ENCODE results near the gene BMPR1A. TPM values are rescaled to one million over a fixed set of nuclear protein-coding genes. Genes with fewer than 3 reads are reported as not detected.
"Not testable (repeated sequence)": the region's sequence is repeated elsewhere in the genome, so short reads cannot be mapped to it uniquely, and the experiment has no call there.

BMPR1A gene
- total RNA-seq, 1 donor from 2014 or later = 58.5 TPM

DNA sequence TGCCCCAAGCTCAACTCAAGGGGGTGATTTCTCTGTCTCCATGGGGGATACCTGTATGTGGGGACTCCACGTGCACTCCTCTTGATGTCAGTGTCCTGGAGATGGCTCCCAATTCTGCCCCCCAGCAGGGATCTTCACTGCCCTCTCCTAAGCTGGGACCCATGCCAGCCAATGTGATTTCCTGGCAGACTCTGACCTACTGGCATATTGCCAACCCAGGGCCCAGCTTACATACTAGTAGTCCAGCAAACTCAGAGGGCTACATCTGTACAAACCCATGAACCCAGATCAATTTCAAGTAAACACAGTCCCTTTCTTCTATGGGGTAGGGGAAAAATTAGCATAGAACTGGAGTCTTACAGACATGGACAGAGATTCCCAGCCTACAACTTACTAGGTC lies 26.2 kb upstream of the BMPR1A start:
- no peak for DNase-seq

- no peak for DNase-seq
Measured at GRCh38 chr10:86732771-86733170, 23.6 kb upstream of the BMPR1A start.

GRCh38 chr10:86733260-86733671 lies 23.2 kb upstream of the BMPR1A start:
- DNase-seq = no peak

DNA sequence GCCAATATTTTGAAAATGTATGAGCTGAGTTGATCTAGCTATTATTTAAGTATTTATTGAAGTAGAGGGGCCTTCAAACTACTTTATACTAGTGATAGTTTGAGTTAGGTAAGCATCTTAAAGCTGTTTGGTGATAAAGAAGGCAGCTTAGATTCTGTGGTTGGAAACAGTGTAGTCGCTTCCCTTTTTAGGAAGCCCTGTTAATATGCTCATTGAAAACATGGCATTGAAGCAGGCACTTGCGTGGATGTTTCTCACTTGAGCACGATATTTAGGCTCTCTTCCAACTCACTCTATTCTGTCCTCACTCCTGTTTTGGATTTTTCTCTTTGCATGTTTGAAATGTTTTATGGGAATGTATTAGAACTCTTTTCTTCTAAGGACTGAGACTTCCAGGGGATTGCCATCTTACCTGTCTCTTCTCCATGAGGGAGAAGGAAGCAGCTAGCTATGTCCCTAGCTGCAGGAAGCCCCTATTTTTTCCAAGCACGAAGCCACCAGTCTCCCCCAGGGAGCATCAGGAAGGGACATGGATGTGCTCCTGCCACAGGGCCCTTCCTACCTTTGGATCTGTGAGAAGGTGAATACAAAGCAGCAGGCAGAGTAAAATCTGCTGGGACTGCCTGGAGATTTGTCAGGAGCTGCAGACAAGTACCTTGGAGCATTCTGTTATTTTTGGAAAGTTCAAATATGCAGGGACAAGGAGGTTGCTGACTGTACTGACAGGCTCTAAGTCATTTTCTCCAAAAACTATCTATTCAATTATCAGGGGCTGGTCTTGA lies 22.0 kb upstream of the BMPR1A start:
- DNase-seq = no peak

DNA sequence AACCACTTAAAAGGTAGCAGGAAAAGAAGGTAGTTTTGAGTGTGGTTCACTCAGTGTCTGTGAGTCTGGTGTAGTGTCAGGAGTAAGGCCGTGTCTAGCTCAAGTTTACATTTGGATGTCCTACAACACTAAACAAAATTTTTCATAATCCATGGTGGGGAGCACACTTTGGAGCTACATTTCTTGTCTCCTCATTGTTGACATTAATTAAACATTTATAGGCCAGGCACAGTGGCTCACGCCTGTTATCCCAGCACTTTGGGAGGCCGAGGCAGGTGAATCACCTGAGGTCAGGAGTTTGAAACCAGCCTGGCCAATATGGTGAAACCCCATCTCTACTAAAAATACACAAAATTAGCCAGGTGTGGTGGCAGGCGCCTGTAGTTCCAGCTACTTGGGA lies 21.1 kb upstream of the BMPR1A start:
- not testable (repeated sequence) for DNase-seq

- no peak for DNase-seq
Measured at GRCh38 chr10:86742230-86742629, 14.2 kb upstream of the BMPR1A start.

DNA sequence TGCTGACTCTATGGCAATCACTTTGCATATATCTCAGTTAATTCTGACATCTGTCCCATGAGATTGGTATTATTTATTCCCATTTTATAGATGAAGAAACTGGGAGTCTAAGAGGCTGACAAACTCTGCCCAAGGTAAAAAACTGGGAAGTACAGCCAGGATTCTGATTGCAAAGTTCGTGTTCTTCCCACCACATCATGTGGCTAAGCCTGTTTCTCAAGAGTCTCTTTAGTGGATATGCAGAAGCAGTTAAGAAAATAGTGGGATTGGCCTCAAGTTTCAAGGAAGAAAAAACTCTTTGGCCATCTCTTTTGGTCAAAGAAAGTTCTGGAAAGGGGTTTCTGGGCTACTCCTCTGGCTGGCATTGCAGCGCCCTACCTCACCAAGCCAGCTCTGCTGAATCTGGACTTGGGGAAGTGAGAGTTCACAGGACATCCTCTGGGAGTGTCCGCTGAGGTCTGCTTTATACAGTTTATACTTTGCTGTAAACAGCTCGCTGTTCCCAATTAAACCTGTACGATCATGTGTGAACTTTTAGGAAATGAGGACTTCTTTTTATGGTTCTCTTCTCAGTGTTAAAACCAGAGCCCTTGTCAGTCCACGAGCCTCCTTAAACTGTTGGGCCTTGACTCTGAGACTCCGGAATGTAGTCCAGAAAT lies 12.2 kb upstream of the BMPR1A start:
- DNase-seq = no peak

GRCh38 chr10:86747796-86748581 lies 8.4 kb upstream of the BMPR1A start:
- peak; percentile 87 for DNase-seq

DNA sequence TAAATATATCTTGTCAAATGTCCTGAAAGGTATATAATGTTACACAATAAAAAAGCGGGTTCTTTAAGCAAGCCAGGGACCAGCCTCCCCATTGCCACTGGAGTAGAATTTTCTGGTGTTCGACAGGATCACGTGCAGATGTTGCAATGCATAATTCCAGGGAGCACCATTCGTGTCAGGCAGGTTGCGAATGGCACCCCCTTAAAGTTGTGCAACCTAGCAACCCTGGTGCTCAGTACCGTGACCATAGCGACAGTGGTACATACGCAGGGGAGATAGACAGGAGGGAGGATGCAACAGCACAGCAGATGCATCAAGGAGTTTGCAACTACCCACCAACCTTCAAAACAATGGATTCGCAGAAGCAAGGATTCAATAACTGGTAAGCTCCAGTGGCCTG lies 6.6 kb upstream of the BMPR1A start:
- DNase-seq = no peak

GRCh38 chr10:86751477-86751876 lies 4.9 kb upstream of the BMPR1A start:
- no peak for DNase-seq

DNA sequence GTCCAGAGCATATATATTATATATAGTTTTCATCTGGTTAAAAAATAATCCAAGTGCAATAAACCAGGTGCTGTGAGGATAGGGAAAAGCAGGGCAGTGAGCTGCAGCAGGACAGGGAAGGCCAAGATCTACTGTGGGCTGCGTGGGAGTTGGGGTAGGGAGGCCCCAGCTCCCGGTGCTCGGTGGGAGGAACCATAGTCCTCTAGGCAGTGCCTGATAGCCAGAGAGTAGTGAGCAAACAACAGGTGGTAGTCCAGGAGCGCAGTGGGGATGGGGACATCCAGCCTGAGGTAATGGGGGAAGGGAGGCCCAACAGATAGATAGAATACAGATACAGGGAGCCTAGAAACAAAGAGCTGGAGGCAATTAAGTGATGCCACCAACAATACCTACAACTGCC lies 4.1 kb upstream of the BMPR1A start:
- no peak for DNase-seq

DNA sequence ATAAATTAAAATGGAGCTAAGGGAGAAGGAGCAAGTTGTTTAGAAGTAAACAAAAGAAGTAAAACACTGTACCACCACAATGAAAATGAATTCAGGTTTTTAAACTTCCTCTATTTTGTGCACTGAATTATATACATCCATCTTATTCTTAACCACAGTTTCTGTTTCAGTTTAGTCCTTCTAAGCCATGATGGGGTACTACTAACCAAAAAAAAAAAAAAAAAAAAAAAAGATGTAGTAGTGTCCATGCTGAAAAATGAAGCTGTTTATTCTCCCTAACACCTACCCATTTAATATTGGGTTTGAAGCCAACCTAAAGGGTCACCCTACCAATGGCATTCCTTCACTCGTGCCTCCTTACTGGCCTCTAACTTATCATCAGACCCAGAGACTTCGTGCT lies 3.4 kb upstream of the BMPR1A start:
- no peak for DNase-seq

DNA sequence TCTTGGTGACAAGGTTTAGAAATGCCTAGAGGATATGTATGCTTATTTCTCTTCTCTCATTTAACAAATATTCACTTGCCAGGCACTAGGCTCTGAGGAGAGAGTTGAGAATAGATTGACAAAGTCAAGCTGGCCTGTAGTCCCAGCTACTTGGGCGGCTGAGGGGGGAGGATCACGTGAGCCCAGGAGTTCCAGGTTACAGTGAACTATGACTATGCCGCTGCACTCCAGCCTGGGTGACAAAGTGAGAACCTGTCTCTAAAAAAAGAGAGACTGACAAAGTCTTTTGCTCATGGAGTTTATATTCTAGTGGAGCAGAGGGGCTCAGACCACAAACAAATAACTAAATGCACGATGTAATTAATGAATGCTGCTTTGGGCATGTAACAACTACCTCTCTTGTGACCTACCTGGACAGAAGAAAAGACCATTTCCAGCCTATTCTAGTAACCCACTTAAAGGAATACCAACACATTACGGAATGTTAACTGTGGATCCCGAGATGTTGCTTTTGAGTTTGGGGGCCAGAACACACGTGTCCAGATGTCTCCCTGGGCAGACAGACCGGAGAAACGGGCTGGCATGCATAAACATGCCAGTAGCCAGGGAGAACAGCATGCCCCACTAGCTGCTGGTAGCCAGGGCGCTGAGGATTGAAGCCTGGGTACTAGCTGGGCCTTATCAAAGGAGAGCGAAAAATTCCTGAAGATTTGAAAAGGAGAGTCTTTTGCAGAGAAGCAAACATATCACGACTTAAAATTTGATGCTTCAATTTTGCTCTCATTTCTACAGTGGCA lies 2.6 kb upstream of the BMPR1A start:
- DNase-seq = no peak

DNA sequence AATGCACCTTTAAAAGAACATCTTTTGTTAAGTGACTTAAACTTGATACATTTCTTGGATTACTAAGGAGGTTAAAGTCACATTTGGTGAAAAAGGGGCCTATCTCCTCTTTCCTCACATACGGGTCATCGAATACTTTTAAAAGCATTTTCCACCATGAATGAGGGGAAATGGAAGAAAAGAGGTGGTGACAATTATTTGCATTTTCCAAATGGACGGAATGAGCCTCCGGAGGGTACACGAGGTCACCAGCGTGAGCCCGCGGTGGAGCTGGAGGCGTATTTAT lies 1.0 kb upstream of the BMPR1A start:
- peak; percentile 56 for DNase-seq

DNA sequence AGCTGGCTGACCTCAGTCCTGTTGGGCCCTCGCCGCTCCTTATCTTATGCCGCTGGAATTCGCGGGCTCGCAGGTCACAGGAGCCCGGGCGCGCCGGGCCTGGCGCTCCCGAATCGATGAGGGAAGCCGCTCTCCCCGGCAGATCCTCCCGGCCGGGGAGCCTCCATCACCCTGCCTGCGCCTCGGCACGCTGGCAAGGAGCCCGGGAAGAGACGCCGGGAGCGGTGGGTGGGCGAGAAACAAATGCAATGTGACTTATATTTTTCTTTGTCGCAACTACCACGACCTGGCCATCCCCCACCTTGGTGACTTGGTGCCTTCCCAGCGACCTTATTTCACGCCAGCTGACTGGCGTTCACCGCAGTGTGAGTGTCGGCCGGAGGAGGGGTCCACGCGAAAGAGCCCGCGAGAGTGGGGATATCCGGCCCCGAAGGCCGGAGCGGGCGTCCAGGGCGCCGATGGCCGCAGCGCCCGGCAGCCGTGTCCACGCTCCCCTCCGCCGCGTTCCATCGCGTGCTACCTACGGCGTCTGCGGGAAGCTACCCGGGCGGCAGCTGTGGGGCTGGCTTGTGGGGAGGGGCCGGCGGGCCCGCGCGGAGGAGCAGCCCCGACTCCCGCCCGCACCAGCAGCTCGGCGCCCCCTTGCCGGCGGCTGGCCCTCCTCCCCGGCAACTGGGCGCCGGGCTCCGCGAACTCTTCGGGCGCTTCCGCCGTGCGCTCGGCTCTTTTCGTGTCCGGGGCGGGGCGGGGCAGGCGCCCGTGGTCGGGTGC lies 494 bp upstream of the BMPR1A start:
- peak; percentile 91 for DNase-seq

DNA sequence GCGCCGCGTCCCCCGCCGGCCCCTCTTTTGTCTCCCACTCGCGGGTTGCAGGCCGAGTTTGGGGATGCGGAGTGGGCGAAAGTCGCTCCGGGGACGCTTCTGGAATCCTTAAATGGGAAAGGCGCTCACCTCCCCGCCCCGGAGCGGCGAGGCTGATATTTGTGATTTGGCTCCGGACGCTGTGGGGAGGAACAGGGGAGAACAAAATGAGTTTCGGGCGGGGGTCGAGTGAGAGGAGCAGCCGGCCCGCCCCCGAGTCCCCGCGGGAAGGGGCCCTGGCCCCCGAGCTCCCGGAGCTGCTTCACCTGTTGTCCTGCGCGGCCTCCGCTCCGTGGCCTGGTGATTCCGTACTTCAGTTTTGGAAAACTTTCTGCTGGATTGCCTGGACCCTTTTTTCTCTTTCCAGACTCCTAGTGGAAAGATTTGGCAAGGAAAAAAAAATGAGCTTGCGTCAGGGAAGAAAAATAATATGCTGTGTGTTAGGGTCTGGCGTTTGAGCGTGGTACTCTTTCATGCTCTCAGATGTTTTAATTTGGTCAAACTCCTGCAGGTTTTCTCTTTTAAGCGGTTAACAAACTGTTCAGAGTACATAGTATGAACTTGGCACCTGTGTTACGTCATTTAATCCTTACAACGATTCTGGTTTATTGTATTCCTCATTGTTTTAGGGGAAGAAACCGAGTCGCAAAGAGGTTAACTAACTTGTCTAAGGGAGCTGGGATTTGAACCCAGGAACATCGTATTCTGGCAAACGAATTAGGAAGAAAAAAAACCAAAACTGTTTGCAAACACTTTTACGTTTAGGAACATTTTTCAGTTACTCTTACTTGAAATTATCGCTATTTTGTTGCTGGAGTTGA lies 924 bp downstream of the BMPR1A start:
- peak; percentile 80 for DNase-seq

DNA sequence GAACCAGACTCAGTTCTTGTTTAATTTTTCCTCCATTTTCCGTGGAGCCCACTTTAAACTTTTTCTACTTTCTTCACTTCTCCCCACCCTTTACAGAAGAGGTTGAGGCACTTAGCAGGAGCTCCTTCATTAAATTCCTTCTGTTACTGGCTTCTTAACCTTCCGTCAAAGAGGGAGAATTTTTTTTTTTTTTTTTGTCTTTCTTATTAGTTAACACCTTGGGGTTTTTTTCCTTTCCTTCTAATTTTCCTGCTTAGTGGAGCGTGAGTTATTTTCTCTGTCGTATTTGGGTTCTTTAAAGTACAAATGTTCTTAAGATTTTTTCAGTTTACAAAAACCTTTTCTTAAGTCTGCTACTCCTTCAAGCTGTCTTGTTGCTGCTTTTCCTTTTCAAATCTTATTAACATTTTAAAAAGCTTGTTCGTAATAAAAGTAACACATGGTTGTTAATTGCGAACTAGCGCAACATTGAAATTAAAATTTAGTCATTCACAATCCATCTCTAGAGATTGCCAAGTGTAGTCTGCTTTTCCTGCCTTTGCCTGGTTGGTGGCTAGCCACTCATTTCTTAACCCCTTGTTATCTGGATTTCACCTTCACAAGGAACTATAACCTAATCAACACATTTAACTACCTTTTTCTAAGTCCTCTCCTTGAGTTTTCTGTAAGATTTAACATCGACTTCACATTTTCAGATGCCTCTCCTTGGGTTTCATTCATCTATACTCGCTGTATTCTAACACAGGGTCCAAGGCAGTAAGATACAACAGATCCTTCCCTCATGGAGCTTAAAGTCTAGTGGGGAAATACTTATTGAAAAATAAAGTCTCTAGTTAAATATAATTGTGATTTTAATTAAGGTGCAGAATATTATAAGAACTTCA lies 2.0 kb downstream of the BMPR1A start:
- no peak for DNase-seq

DNA sequence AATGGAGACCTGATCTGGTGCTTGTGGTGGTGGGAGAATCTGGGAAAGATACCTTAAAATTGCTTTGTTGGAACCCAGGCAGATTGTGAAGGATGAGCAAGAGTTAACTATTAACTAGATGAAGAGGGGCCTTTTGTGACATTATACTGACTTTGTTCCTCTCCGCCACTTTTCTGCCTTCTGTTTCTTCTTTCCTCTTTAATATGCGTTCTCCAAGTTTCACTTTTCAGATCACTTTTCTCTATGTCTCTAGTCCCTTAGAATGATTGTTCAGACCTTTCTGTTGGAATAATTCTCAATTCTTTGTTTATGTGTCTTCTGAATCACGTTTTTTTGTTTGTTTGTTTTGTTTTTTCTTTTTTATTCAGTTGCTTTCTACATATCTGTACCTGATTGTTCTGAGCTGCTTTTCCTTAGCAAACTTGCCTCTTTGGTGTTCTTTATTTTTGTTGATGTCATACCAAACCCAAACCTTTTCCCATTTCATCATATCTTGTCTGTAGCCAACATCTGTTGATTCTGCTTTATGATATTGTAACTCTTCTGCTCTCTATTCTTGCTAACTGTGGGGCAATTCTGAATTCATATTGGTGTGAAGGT lies 2.8 kb downstream of the BMPR1A start:
- no peak for DNase-seq

GRCh38 chr10:86763404-86763803 lies 7.0 kb downstream of the BMPR1A start:
- no peak for DNase-seq
